Measurements from ENCODE around the gene SLC44A1. TPM values are rescaled to one million over a fixed set of nuclear protein-coding genes. Genes with fewer than 3 reads are reported as not detected.

SLC44A1 gene
- total RNA-seq, 2 experiments from 2014 or later = 14.1 to 14.3 TPM

DNA sequence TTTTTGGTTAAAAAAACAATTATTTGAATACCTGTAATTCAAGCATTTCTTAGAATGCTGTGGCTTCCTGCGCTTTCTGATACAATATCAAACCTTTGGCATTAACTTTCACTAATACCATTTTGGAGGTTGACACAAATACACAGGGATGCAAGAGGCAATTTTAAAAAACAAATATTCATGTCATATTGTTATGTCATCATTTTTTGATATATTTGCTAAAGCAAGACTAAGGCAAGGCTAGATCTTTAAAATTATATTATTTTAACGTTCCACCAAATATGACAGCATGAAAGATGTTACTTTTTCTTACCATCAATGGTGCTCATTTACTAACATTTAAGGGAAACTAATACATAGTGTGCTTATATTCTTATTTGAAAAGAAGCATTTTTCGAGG is 110.0 kb downstream of the SLC44A1 start:
- DNase-seq (no peak), ATAC-seq (no peak)
- Mint-ChIP-seq H3K4me3 (no peak overlapping the region), H3K27me3 (ENCODE audit: low read depth) (peaks cover 4% of the 10 kb centered on the region), H3K27ac (no peak overlapping the region), H3K4me1 (ENCODE audit: low read depth) (peaks cover 9% of the 10 kb centered on the region), H3K36me3 (ENCODE audit: low read depth) (no peaks in the 10 kb centered on the region), H3K9me3 (ENCODE audit: insufficient read depth) (no peaks in the 10 kb centered on the region)
- ChIA-PET CTCF (no interaction called here), POLR2A (no interaction called here)

DNA sequence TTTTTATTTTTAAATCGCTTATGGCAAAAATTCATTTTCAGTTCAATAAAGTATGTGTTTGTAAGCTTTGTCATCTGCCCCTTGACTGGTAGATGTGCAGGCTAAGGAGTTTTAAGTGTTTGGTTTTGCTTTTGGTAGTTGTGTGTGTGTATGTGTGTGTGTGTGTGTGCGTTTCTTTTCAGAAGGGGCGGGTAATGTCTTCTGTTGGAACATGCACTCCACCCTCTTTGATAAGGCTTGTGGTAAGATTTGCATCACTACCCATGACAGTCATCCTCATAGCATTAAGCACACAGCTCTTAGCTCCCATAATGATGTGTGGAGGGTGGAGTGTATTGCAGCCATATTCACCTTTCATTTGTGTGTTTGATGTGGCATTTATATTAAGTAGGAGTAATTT is 111.3 kb downstream of the SLC44A1 start:
- Mint-ChIP-seq H3K4me1 (ENCODE audit: low read depth) (peaks cover 20% of the 10 kb centered on the region), H3K27me3 (ENCODE audit: low read depth) (peaks cover 7% of the 10 kb centered on the region), H3K27ac (no peak overlapping the region), H3K4me3 (no peak overlapping the region), H3K36me3 (ENCODE audit: low read depth) (peaks cover 5% of the 10 kb centered on the region), H3K9me3 (ENCODE audit: insufficient read depth) (no peaks in the 10 kb centered on the region)
- DNase-seq (peak; percentile 25), ATAC-seq (peak; percentile 45)
- ChIA-PET POLR2A (no interaction called here), CTCF (interaction anchor here (0.7 to 0.9 kb wide), 3 partner anchors 9 to 12 kb away, joined by 3 to 4 read pairs (median 4); no protein-coding TSS in a partner anchor)

DNA sequence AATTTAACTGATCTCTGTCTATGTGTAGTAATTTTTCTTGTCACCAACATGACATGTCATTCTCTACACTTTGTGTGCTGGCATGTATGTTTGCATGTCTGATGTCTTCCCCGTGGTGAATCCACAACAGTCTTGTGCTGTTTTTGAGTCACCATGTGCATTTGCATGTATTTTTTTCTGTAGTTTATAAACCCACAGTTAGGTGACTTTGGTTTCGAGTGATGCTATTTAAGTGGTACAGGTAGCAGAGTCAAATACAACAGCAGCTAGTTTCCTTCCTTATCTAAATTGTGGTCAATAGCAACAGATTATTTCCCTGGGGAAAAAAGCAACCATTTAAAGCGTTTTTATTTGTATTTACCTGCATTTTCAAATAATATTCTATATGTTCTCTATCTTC is 113.5 kb downstream of the SLC44A1 start:
- ATAC-seq (no peak), DNase-seq (no peak)
- Mint-ChIP-seq H3K4me3 (no peak overlapping the region), H3K36me3 (ENCODE audit: low read depth) (peaks cover 12% of the 10 kb centered on the region), H3K9me3 (ENCODE audit: insufficient read depth) (no peaks in the 10 kb centered on the region), H3K27me3 (ENCODE audit: low read depth) (peaks cover 7% of the 10 kb centered on the region), H3K27ac (no peak overlapping the region), H3K4me1 (ENCODE audit: low read depth) (peaks cover 35% of the 10 kb centered on the region)
- CTCF ChIA-PET = interaction anchor here (1.5 to 1.7 kb wide), 2 partner anchors 11 to 34 kb away, joined by 4 to 5 read pairs; no protein-coding TSS in a partner anchor
- POLR2A ChIA-PET = no interaction called here

DNA sequence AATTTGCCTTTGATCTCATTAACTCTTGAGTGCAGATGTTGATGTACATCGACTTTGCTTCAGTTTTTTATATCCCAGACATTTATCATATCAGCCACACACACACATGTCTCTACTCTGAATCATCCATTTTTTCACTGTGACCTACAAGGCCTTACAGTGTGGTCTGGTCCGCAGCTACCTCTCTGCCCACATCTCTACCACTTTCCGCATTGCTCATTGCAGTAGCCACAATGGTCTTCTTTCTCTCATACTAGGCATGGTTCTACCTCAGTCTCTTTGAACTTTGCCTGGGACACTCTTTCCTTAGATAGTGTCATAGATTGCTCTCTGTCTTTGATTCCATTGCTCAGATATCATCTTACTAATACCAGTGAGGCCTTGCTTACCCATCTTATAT is 115.4 kb downstream of the SLC44A1 start:
- Mint-ChIP-seq H3K4me3 (no peak overlapping the region), H3K36me3 (ENCODE audit: low read depth) (peaks cover 12% of the 10 kb centered on the region), H3K27me3 (ENCODE audit: low read depth) (peaks cover 7% of the 10 kb centered on the region), H3K9me3 (ENCODE audit: insufficient read depth) (no peaks in the 10 kb centered on the region), H3K27ac (no peak overlapping the region), H3K4me1 (ENCODE audit: low read depth) (peaks cover 35% of the 10 kb centered on the region)
- DNase-seq = peak; percentile 72
- peak; percentile 82 for ATAC-seq
- POLR2A ChIA-PET = interaction anchor here (1.4 kb wide), 1 partner anchor 45 kb away, joined by 17 read pairs; no protein-coding TSS in a partner anchor
- CTCF ChIA-PET = interaction anchor here (1.2 to 1.7 kb wide), 10 partner anchors 10 to 115 kb away, joined by 3 to 12 read pairs (median 4); partner anchors contain the start of gene SLC44A1

DNA sequence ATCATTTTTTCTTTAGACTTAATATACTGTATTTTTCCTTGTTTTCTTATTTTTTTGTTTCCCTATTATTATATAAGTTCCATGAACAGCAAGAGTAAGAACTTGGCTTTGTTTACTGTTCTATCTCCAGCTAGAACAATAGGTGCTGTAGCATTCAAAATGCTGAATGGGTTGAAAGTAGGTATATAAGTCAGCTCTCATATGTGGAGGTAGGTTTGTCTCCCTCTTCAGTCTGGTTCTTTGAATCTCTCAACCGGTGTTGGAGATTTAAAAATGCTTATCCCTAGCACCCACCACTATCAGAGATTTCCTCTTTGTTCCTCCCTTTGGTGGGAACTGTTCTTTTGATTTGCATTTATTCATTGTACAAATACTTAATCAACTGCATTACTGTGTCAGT is 115.9 kb downstream of the SLC44A1 start:
- POLR2A ChIA-PET = interaction anchor here (1.4 kb wide), 1 partner anchor 45 kb away, joined by 17 read pairs; no protein-coding TSS in a partner anchor
- Mint-ChIP-seq H3K27ac (no peak overlapping the region), H3K4me3 (no peak overlapping the region)

DNA sequence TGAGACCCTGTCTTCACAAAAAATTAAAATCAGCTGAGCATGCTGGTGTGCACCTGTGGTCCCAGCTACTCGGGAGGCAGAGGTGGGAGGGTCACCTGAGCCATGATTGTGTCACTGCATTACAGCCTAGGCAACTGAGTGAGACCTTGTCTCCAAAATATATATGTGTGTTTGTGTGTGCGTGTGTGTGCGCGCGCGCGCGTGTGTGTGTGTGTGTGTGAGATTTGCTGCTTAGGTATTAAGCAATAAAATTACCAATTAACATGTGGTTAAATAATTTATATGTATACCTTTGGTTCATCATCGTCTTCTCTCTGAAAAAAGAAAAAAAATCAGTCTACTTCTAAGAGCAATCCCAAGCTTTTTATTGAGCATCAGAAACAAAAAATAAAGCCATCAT is 117.4 kb downstream of the SLC44A1 start:
- peaks cover 15% of the 10 kb centered on the region for H3K36me3 Mint-ChIP-seq (ENCODE audit: low read depth)
- POLR2A ChIA-PET = no interaction called here
- no peak overlapping the region for H3K27ac Mint-ChIP-seq
- CTCF ChIA-PET = no interaction called here
- H3K4me3 Mint-ChIP-seq = no peak overlapping the region
- H3K9me3 Mint-ChIP-seq (ENCODE audit: insufficient read depth) = no peaks in the 10 kb centered on the region
- H3K27me3 Mint-ChIP-seq (ENCODE audit: low read depth) = peaks cover 5% of the 10 kb centered on the region
- DNase-seq (no peak), ATAC-seq (no peak)
- H3K4me1 Mint-ChIP-seq (ENCODE audit: low read depth) = peaks cover 32% of the 10 kb centered on the region

More for the DNA sequence above, 115.9 kb downstream of the SLC44A1 start:
- Mint-ChIP-seq H3K4me1 (ENCODE audit: low read depth) (peaks cover 35% of the 10 kb centered on the region), H3K27me3 (ENCODE audit: low read depth) (peaks cover 7% of the 10 kb centered on the region), H3K36me3 (ENCODE audit: low read depth) (peaks cover 12% of the 10 kb centered on the region), H3K9me3 (ENCODE audit: insufficient read depth) (no peaks in the 10 kb centered on the region)
- CTCF ChIA-PET = interaction anchor here (0.9 to 1.7 kb wide), 13 partner anchors 10 to 191 kb away, joined by 3 to 12 read pairs (median 4); partner anchors contain the start of gene SLC44A1
- no peak for DNase-seq
- ATAC-seq = peak; percentile 35

DNA sequence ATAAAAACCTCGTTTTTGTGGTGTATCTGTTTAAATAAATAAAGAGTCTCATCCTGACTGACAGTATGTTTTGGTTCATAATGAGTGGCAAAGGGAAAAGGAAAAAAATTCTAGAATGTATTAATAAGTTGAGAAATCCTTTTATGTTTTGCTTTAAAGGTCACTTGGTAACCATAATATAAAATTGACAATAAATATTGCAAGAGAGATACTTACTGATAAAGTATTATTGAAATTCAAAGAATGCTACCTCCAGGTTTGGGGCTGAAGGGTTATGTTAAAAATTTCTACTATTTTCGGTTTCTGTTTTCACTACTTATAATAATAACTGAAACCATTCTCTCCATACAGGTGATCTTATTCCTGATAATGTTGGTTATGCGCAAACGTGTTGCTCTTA is 118.0 kb downstream of the SLC44A1 start:
- Mint-ChIP-seq H3K4me1 (ENCODE audit: low read depth) (peaks cover 32% of the 10 kb centered on the region), H3K36me3 (ENCODE audit: low read depth) (peaks cover 15% of the 10 kb centered on the region), H3K27me3 (ENCODE audit: low read depth) (peaks cover 5% of the 10 kb centered on the region), H3K4me3 (no peak overlapping the region), H3K27ac (no peak overlapping the region), H3K9me3 (ENCODE audit: insufficient read depth) (no peaks in the 10 kb centered on the region)
- ChIA-PET CTCF (interaction anchor here (0.6 kb wide), 1 partner anchor 582 kb away, joined by 3 read pairs; no protein-coding TSS in a partner anchor), POLR2A (no interaction called here)
- ATAC-seq = no peak
- DNase-seq = no peak

DNA sequence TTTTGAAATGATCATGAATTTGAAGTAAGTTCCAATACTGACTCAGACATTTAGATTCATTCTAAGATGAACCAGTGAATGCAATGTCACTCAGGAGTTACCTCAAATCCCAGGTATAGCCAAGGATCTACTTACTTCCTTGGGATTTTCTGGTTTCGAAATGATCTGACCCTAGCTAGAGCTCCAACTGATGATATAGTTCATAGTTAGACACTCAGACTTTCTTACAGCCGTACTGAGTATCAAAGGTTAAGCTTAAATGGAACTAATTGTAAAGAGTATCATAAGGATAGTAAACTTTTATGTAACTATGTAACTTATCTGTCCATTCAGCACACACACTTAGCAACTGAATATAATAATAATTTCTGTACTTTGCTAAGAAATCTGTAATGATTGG is 119.4 kb downstream of the SLC44A1 start:
- no peak overlapping the region for H3K27ac Mint-ChIP-seq
- H3K4me3 Mint-ChIP-seq = no peak overlapping the region
- ChIA-PET POLR2A (no interaction called here), CTCF (no interaction called here)
- DNase-seq (no peak), ATAC-seq (no peak)
- H3K9me3 Mint-ChIP-seq (ENCODE audit: insufficient read depth) = no peaks in the 10 kb centered on the region
- H3K36me3 Mint-ChIP-seq (ENCODE audit: low read depth) = peaks cover 15% of the 10 kb centered on the region
- peaks cover 29% of the 10 kb centered on the region for H3K4me1 Mint-ChIP-seq (ENCODE audit: low read depth)
- peaks cover 3% of the 10 kb centered on the region for H3K27me3 Mint-ChIP-seq (ENCODE audit: low read depth)

DNA sequence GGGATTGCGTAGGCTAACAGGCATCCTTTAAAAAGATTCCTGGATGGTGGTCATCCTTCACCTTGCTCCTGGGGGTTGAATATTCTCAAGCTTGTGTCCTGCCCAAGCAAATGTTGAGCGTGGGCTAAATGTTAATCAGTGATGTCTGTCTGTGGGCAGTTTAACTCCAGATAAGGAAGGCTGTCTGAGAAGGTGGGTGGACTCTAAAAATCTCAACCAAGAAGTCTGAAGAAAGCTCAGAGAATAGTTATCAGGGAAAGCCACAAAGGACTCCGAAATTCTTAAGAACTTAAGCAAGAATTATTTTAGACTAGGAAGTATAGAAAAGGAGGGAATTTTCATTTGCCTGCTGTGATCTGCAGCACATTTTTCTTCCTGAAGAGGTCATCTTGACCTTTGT is 125.5 kb downstream of the SLC44A1 start:
- H3K9me3 Mint-ChIP-seq (ENCODE audit: insufficient read depth) = no peaks in the 10 kb centered on the region
- no peak overlapping the region for H3K4me3 Mint-ChIP-seq
- ChIA-PET POLR2A (no interaction called here), CTCF (no interaction called here)
- H3K36me3 Mint-ChIP-seq (ENCODE audit: low read depth) = peaks cover 7% of the 10 kb centered on the region
- H3K27me3 Mint-ChIP-seq (ENCODE audit: low read depth) = no peaks in the 10 kb centered on the region
- H3K4me1 Mint-ChIP-seq (ENCODE audit: low read depth) = peaks cover 7% of the 10 kb centered on the region
- no peak for DNase-seq
- ATAC-seq = no peak
- H3K27ac Mint-ChIP-seq = no peak overlapping the region

DNA sequence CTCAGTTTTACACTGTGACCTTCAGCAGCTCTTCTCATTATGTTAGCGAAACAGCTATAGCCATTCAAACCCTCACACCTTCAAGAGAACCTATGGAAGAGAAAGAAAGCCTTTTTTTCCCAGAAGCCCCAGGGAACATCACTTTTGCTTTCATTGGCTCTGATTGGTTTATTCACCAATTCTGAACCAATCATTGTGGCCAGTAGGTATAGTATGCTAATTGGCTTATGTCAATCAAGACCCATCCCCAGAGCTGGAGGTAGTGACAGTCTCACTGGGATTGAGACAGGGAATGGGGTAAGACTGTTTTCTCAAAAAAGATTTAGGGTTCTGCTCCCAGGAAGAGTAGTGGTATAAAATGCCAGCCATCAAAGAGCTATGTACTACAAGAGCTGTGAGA is 129.3 kb downstream of the SLC44A1 start:
- no peaks in the 10 kb centered on the region for H3K27me3 Mint-ChIP-seq (ENCODE audit: low read depth)
- H3K4me1 Mint-ChIP-seq (ENCODE audit: low read depth) = peaks cover 7% of the 10 kb centered on the region
- H3K36me3 Mint-ChIP-seq (ENCODE audit: low read depth) = peaks cover 4% of the 10 kb centered on the region
- ChIA-PET CTCF (interaction anchor here (1.0 to 1.3 kb wide), 5 partner anchors 9 to 129 kb away, joined by 3 to 4 read pairs (median 3); partner anchors contain the start of gene SLC44A1), POLR2A (interaction anchor here (0.7 to 1.0 kb wide), 3 partner anchors 12 to 381 kb away, joined by 3 read pairs; no protein-coding TSS in a partner anchor)
- no peaks in the 10 kb centered on the region for H3K9me3 Mint-ChIP-seq (ENCODE audit: insufficient read depth)
- ATAC-seq = no peak
- DNase-seq = no peak
- no peak overlapping the region for H3K27ac Mint-ChIP-seq
- no peak overlapping the region for H3K4me3 Mint-ChIP-seq

DNA sequence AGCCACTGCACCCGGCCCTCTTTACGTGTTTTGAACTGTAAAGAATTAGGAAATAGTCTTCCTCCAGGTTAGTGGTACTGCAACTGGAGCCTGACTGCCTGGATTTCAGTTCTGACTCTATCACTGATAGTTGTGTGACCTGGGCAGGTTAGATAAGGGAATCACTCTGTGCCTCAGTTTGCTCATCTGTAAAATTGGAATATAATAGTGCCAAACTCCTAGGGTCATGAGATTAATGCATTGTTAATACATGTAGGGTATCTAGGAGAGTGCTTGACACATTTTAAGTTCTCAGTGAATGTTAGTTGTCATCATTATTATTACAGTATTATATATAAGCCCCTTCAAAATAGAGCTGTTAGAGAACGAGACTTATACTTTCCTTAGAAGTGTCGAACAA is 130.9 kb downstream of the SLC44A1 start:
- Mint-ChIP-seq H3K27ac (no peak overlapping the region), H3K4me1 (ENCODE audit: low read depth) (peaks cover 7% of the 10 kb centered on the region), H3K9me3 (ENCODE audit: insufficient read depth) (no peaks in the 10 kb centered on the region), H3K36me3 (ENCODE audit: low read depth) (no peaks in the 10 kb centered on the region), H3K27me3 (ENCODE audit: low read depth) (no peaks in the 10 kb centered on the region), H3K4me3 (no peak overlapping the region)
- ChIA-PET CTCF (interaction anchor here (1.3 kb wide), 1 partner anchor 131 kb away, joined by 3 read pairs; the partner anchor contains the start of gene SLC44A1), POLR2A (no interaction called here)
- ATAC-seq (no peak), DNase-seq (no peak)

DNA sequence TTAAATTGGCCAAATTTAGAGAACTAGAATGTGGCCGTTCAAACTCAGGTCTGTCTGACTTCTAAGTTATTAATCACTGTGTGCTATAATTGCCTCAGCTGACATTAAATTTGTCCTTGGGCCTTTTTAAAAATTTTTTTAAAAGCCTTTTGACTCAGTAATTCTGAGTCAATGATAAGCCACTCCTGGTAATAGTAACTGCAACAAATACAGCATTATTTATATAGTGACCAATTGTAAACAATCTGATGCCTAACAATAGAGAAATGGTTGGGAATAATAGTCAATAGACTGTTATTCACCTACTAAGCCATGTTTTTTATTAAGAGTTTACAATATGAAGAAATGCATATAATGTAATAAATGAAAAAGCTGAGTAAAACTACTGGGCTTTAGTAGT is 132.4 kb downstream of the SLC44A1 start:
- H3K9me3 Mint-ChIP-seq (ENCODE audit: insufficient read depth) = no peaks in the 10 kb centered on the region
- DNase-seq (no peak), ATAC-seq (no peak)
- no peaks in the 10 kb centered on the region for H3K27me3 Mint-ChIP-seq (ENCODE audit: low read depth)
- H3K36me3 Mint-ChIP-seq (ENCODE audit: low read depth) = no peaks in the 10 kb centered on the region
- ChIA-PET CTCF (interaction anchor here (1.3 kb wide), 1 partner anchor 16 kb away, joined by 4 read pairs; no protein-coding TSS in a partner anchor), POLR2A (no interaction called here)
- H3K27ac Mint-ChIP-seq = no peak overlapping the region
- H3K4me1 Mint-ChIP-seq (ENCODE audit: low read depth) = no peaks in the 10 kb centered on the region
- H3K4me3 Mint-ChIP-seq = no peak overlapping the region
